K562 (cell line): Measurements from ENCODE around the gene DDX11.
"Not testable (repeated sequence)": the region's sequence is repeated elsewhere in the genome, so short reads cannot be mapped to it uniquely, and the experiment has no call there.

Experiments used
- BRD4 ChIP-seq: fragments of 200-600 bp; sonication (generic); IDR thresholded peaks from 2 replicates; pipeline ENCODE4 v1.6.1; 2017; ENCODE audit warnings: inconsistent platforms
- FOXK1 ChIP-seq: sonication (generic); formaldehyde crosslinking; IDR thresholded peaks from 2 replicates; pipeline ENCODE4 v1.8.0; 2022; ENCODE audit warnings: missing genetic modification reagents, mild to moderate bottlenecking, borderline replicate concordance
- HCFC1 ChIP-seq: IDR thresholded peaks from 2 replicates; pipeline ENCODE4 v1.6.1; 2012; ENCODE audit warnings: low read depth, low read length, improper control_type of control experiment
- POLR2A ChIP-seq: fragments of 450-650 bp; conservative IDR thresholded peaks from 2 replicates; pipeline ENCODE4 v1.6.1; 2016
- POLR2AphosphoS5 ChIP-seq: IDR thresholded peaks from 2 replicates; pipeline ENCODE4 v1.6.1; 2011; ENCODE audit warnings: mild to moderate bottlenecking, low read depth, low read length, moderate library complexity; ENCODE audit not compliant: control insufficient read depth, insufficient read depth
- SIX5 ChIP-seq, 2 experiments: IDR thresholded peaks; 2 replicates each; pipeline ENCODE4 v1.6.1; 2011; ENCODE audit warnings: low read length in 2 of 2, borderline replicate concordance in 1 of 2, low read depth in 1 of 2, mild to moderate bottlenecking in 1 of 2, moderate library complexity in 1 of 2; ENCODE audit not compliant: insufficient read depth in 1 of 2
- U2AF1 ChIP-seq: fragments of 200-400 bp; formaldehyde crosslinking; optimal IDR thresholded peaks from 2 replicates; pipeline ENCODE3; 2017; ENCODE audit warnings: mild to moderate bottlenecking, low read depth, low read length, moderate library complexity
- TF ChIP-seq, protein P1 (sequence below), 3 experiments: IDR thresholded peaks in 2 of 3; conservative IDR thresholded peaks in 1 of 3; 2 replicates each; pipeline ENCODE4 v1.5.1; 2011 to 2012; ENCODE audit warnings: low read length in 3 of 3, mild to moderate bottlenecking in 3 of 3, control low read depth in 2 of 3, improper control_type of control experiment in 1 of 3, inconsistent platforms in 1 of 3, low read depth in 1 of 3, mixed read lengths in 1 of 3, moderate library complexity in 1 of 3; ENCODE audit not compliant: insufficient read depth in 2 of 3
- TF ChIP-seq, protein P2 (sequence below): sonication (generic); formaldehyde crosslinking; IDR thresholded peaks from 2 replicates; pipeline ENCODE4 v1.5.0; 2020; ENCODE audit warnings: missing genetic modification reagents
- TF ChIP-seq, protein P3 (sequence below): fragments of 450-650 bp; formaldehyde crosslinking; IDR thresholded peaks from 2 replicates; pipeline ENCODE4 v1.4.0; 2020; ENCODE audit warnings: mild to moderate bottlenecking, moderate library complexity

DNA sequence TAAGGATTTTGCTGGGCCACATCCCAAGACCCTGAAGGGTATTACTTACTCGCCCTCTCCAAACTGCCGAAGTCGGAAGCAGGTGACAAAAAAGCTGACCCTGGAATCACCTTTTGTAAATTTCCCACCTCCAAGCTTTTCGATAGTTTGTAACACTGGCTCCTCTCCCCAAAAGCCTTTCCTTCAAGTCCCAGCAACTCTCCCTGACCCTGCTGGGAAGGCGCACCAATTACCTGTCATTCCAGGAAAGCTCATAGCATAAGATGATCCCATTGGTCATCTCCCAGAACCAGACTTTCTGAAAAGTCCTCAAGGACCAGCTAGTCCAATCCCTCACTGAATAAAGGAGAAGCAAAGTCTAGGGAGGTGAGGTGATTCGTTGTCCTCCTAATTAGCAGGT lies 698 bp upstream of the DDX11 start:
- TF ChIP-seq HCFC1; BRD4; POLR2AphosphoS5; POLR2A; U2AF1; SIX5 (IDR thresholded peaks at IDR 0.05; ENCODE audit: borderline replicate concordance in 1 of 2, insufficient read depth in 1 of 2, low read depth in 1 of 2, low read length in 2 of 2); FOXK1: not testable (repeated sequence)
- TF ChIP-seq, protein P1, sequence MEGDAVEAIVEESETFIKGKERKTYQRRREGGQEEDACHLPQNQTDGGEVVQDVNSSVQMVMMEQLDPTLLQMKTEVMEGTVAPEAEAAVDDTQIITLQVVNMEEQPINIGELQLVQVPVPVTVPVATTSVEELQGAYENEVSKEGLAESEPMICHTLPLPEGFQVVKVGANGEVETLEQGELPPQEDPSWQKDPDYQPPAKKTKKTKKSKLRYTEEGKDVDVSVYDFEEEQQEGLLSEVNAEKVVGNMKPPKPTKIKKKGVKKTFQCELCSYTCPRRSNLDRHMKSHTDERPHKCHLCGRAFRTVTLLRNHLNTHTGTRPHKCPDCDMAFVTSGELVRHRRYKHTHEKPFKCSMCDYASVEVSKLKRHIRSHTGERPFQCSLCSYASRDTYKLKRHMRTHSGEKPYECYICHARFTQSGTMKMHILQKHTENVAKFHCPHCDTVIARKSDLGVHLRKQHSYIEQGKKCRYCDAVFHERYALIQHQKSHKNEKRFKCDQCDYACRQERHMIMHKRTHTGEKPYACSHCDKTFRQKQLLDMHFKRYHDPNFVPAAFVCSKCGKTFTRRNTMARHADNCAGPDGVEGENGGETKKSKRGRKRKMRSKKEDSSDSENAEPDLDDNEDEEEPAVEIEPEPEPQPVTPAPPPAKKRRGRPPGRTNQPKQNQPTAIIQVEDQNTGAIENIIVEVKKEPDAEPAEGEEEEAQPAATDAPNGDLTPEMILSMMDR (IDR thresholded peaks at IDR 0.05 in 2 of 3, conservative IDR thresholded peaks at IDR 0.05 in 1 of 3; ENCODE audit: insufficient read depth in 2 of 3, low read depth in 1 of 3, low read length in 3 of 3), result not testable (repeated sequence)
- TF ChIP-seq, protein P2, sequence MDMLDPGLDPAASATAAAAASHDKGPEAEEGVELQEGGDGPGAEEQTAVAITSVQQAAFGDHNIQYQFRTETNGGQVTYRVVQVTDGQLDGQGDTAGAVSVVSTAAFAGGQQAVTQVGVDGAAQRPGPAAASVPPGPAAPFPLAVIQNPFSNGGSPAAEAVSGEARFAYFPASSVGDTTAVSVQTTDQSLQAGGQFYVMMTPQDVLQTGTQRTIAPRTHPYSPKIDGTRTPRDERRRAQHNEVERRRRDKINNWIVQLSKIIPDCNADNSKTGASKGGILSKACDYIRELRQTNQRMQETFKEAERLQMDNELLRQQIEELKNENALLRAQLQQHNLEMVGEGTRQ (CRISPR knock-in tag), result not testable (repeated sequence)
- TF ChIP-seq, protein P3, sequence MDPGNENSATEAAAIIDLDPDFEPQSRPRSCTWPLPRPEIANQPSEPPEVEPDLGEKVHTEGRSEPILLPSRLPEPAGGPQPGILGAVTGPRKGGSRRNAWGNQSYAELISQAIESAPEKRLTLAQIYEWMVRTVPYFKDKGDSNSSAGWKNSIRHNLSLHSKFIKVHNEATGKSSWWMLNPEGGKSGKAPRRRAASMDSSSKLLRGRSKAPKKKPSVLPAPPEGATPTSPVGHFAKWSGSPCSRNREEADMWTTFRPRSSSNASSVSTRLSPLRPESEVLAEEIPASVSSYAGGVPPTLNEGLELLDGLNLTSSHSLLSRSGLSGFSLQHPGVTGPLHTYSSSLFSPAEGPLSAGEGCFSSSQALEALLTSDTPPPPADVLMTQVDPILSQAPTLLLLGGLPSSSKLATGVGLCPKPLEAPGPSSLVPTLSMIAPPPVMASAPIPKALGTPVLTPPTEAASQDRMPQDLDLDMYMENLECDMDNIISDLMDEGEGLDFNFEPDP (CRISPR knock-in tag), result not testable (repeated sequence)
